K562 (cell line): ENCODE measurements around the gene SPEG. TPM values are rescaled to one million over a fixed set of nuclear protein-coding genes. Genes with fewer than 3 reads are reported as not detected.
A peak's percentile ranks its signal among the peaks of the same experiment; 100 is the strongest.

Source experiments
- AFF1 ChIP-seq, 2 experiments: fragments of 450-650 bp; IDR thresholded peaks; 2 replicates each; pipeline ENCODE4 v1.6.1; 2018; ENCODE audit warnings: mild to moderate bottlenecking in 2 of 2, low read depth in 1 of 2; ENCODE audit not compliant: partially characterized antibody in 2 of 2
- ARID3A ChIP-seq: IDR thresholded peaks from 2 replicates; pipeline ENCODE4 v1.6.1; 2012; ENCODE audit warnings: low read depth, low read length, improper control_type of control experiment, borderline replicate concordance
- ARNT ChIP-seq, 2 experiments: fragments of 450-650 bp; IDR thresholded peaks; 2 replicates each; pipeline ENCODE4 v1.6.1; 2016; ENCODE audit warnings: mild to moderate bottlenecking in 1 of 2
- CBX1 ChIP-seq: sonication (generic); IDR thresholded peaks from 2 replicates; pipeline ENCODE4 v1.6.1; 2016; ENCODE audit warnings: antibody characterized with exemption, low read depth, mild to moderate bottlenecking
- CTBP1 ChIP-seq: fragments of 450-650 bp; IDR thresholded peaks from 2 replicates; pipeline ENCODE4 v1.6.1; 2016; ENCODE audit warnings: borderline replicate concordance
- CTCF ChIP-seq, 3 experiments: IDR thresholded peaks in 2 of 3; conservative IDR thresholded peaks in 1 of 3; 2 replicates each; pipeline ENCODE4 v1.5.1; 2011 to 2012; ENCODE audit warnings: low read length in 3 of 3, mild to moderate bottlenecking in 3 of 3, control low read depth in 2 of 3, improper control_type of control experiment in 1 of 3, inconsistent platforms in 1 of 3, low read depth in 1 of 3, mixed read lengths in 1 of 3, moderate library complexity in 1 of 3; ENCODE audit not compliant: insufficient read depth in 2 of 3
- E2F5 ChIP-seq: sonication (generic); formaldehyde crosslinking; IDR thresholded peaks from 2 replicates; pipeline ENCODE4 v1.8.0; 2022; ENCODE audit warnings: mild to moderate bottlenecking, missing genetic modification reagents
- EP300 ChIP-seq: IDR thresholded peaks from 2 replicates; pipeline ENCODE4 v1.6.1; 2012; ENCODE audit warnings: low read length, improper control_type of control experiment
- ESRRB ChIP-seq: fragments of 250-450 bp; sonication (Bioruptor Pico); IDR thresholded peaks from 2 replicates; pipeline ENCODE4 v1.5.0; 2020; ENCODE audit warnings: mild to moderate bottlenecking, moderate library complexity, borderline replicate concordance
- ETV1 ChIP-seq: fragments of 450-650 bp; conservative IDR thresholded peaks from 2 replicates; pipeline ENCODE4 v1.6.1; 2016; ENCODE audit warnings: missing genetic modification characterization, control low read depth, low read depth, missing compliant biosample characterization
- ETV5 ChIP-seq: sonication (generic); formaldehyde crosslinking; IDR thresholded peaks from 2 replicates; pipeline ENCODE4 v1.4.0; 2020; ENCODE audit warnings: low read depth, mild to moderate bottlenecking, missing genetic modification reagents
- RNF2 ChIP-seq: sonication (generic); IDR thresholded peaks from 2 replicates; pipeline ENCODE4 v1.6.1; 2016
- SMAD4 ChIP-seq: fragments of 250-450 bp; sonication (Bioruptor Pico); conservative IDR thresholded peaks from 2 replicates; pipeline ENCODE4 v1.8.0; 2021; ENCODE audit warnings: inconsistent platforms, mild to moderate bottlenecking, moderate library complexity
- SMARCC2 ChIP-seq: fragments of 450-650 bp; IDR thresholded peaks from 2 replicates; pipeline ENCODE4 v1.6.1; 2017; ENCODE audit warnings: antibody characterized with exemption, moderate library complexity, mild to moderate bottlenecking, low read depth
- STAT5A ChIP-seq: IDR thresholded peaks from 2 replicates; pipeline ENCODE4 v1.6.1; 2012; ENCODE audit warnings: low read length, inconsistent platforms, borderline replicate concordance
- TAL1 ChIP-seq: fragments of 450-650 bp; IDR thresholded peaks from 2 replicates; pipeline ENCODE4 v1.6.1; 2016; ENCODE audit warnings: mild to moderate bottlenecking
- XRCC3 ChIP-seq: fragments of 450-650 bp; IDR thresholded peaks from 2 replicates; pipeline ENCODE4 v1.6.1; 2017; ENCODE audit warnings: mild to moderate bottlenecking, moderate library complexity
- polyA plus RNA-seq, 8 experiments: library from polyadenylated mRNA; depleted of rRNA in 4 of 8; stranded (reverse) in 5 of 8; unstranded in 3 of 8; fragments of >200 nt; fragmentation: Nextera tagmentation in 2 of 8; fragmentation: Illumina TruSeq in 1 of 8; extraction: Ambion mirVana in 2 of 8; extraction: Trizol in 1 of 8; gene quantifications; 2 replicates each; pipeline versions ENCODE4 v1.2.1 to v1.2.3, GENCODE V29; 2011 to 2014; ENCODE audit warnings: inconsistent platforms in 1 of 8, missing spikeins in 1 of 8
- total RNA-seq, 7 experiments: library from RNA; depleted of rRNA in 6 of 7; stranded (reverse); fragments of >200 nt in 6 of 7; fragmentation: Illumina TruSeq in 2 of 7; extraction: Trizol in 2 of 7; gene quantifications; 2 replicates each; pipeline versions ENCODE4 v1.2.1 to v1.2.3, GENCODE V29; 2011 to 2021; ENCODE audit warnings: low replicate concordance in 1 of 7

The SPEG gene
- total and polyA plus RNA-seq, 9 of the 15 experiments (the other 6 are each of a cell fraction or from before 2014, with no cell fraction given) = 0.49 to 8.7 (median 3.0) TPM

- peak in 1 of 2 experiments; percentile 35 for TF ChIP-seq AFF1 (IDR thresholded peaks at IDR 0.05; ENCODE audit: low read depth in 1 of 2, partially characterized antibody in 2 of 2)
- peak; percentile 84 for TF ChIP-seq SMAD4 (CRISPR knock-in tag)
- TF ChIP-seq XRCC3 = no peak
- TF ChIP-seq SMARCC2 = no peak
- peak; percentile 92 for TF ChIP-seq ETV1 (tag)
- TF ChIP-seq ARID3A = peak; percentile 83; the same call in 1 of the 2 replicates
- TF ChIP-seq EP300 = peak; percentile 87
- 0 out of 2 replicates have a peak, but pooled peaks have one; percentile 23 for TF ChIP-seq CBX1
- peak; percentile 69 for TF ChIP-seq TAL1
- no peak for TF ChIP-seq E2F5 (CRISPR knock-in tag)
- peak; percentile 88 for TF ChIP-seq RNF2
- TF ChIP-seq ESRRB (CRISPR knock-in tag) = no peak
- TF ChIP-seq ARNT (IDR thresholded peaks at IDR 0.05) = 0 out of 4 replicates have a peak, but pooled peaks of 1 of the 2 experiments have one; percentile 33
- TF ChIP-seq CTCF (IDR thresholded peaks at IDR 0.05 in 2 of 3, conservative IDR thresholded peaks at IDR 0.05 in 1 of 3; ENCODE audit: insufficient read depth in 2 of 3, low read depth in 1 of 3, low read length in 3 of 3) = peak; percentile 76 to 88 (median 79)
- TF ChIP-seq CTBP1 = peak; percentile 67
- TF ChIP-seq ETV5 (CRISPR knock-in tag) = peak; percentile 82; the same call in 1 of the 2 replicates
- TF ChIP-seq STAT5A = peak; percentile 41; the same call in 1 of the 2 replicates
These were observed 86.6 kb downstream of the SPEG start (continued) for GRCh38 chr2:219521066-219521880.
